Measurements from ENCODE around the gene SMIM1.
A peak's percentile ranks its signal among the peaks of the same experiment; 100 is the strongest.
"Not testable (repeated sequence)": the region's sequence is repeated elsewhere in the genome, so short reads cannot be mapped to it uniquely, and the experiment has no call there.

Gene SMIM1

DNA sequence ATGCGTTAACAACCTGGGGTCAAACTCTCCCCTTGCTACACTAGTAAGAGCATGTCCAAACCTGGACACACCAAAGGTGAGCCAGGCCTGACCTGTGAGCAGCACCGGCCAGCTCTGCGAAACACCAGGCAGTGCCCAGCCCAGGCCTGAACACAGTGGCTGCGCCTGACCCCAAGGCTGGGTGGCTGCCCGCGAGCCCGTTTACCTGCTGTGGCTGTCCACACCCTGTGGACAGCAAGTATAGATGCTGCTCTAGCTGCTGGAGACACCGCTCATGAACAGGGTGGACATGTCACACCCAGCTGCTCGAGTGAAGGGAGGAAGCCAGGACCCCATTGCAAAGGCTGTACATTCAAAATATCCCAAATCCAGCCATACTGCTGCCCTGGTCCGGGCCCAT, 27.9 kb upstream of the SMIM1 start:
- no peak overlapping the region for H3K4me3 ChIP-seq (ENCODE audit: low read length)
- DNase-seq (ENCODE audit: low read depth): no peak
- TF ChIP-seq, protein P1, sequence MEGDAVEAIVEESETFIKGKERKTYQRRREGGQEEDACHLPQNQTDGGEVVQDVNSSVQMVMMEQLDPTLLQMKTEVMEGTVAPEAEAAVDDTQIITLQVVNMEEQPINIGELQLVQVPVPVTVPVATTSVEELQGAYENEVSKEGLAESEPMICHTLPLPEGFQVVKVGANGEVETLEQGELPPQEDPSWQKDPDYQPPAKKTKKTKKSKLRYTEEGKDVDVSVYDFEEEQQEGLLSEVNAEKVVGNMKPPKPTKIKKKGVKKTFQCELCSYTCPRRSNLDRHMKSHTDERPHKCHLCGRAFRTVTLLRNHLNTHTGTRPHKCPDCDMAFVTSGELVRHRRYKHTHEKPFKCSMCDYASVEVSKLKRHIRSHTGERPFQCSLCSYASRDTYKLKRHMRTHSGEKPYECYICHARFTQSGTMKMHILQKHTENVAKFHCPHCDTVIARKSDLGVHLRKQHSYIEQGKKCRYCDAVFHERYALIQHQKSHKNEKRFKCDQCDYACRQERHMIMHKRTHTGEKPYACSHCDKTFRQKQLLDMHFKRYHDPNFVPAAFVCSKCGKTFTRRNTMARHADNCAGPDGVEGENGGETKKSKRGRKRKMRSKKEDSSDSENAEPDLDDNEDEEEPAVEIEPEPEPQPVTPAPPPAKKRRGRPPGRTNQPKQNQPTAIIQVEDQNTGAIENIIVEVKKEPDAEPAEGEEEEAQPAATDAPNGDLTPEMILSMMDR (conservative IDR thresholded peaks at IDR 0.05; ENCODE audit: low read depth, low read length): no peak

DNA sequence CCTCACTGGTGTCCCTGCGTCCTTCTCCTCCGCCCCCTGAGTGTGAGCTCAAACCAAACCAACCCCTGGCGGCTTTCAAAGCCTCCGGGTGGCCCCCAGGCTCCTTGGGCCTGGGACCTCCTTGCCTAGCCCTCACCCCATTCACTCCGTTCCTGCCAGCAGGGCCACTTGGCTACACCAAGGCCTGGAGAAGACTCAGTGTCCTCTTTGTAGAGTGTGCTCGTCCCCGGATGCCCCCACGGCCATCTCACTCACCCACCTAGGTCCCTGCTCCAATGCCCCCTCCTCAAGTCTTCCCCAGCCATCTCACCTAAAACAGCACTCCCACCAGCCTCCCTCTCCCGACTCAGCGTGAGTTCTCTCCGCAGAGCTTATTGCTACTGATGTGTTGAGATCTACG, 27.5 kb upstream of the SMIM1 start:
- TF ChIP-seq, protein P1 (conservative IDR thresholded peaks at IDR 0.05; ENCODE audit: low read depth, low read length): no peak
- DNase-seq (ENCODE audit: low read depth): no peak
- H3K4me3 ChIP-seq (ENCODE audit: low read length): no peak overlapping the region

DNA sequence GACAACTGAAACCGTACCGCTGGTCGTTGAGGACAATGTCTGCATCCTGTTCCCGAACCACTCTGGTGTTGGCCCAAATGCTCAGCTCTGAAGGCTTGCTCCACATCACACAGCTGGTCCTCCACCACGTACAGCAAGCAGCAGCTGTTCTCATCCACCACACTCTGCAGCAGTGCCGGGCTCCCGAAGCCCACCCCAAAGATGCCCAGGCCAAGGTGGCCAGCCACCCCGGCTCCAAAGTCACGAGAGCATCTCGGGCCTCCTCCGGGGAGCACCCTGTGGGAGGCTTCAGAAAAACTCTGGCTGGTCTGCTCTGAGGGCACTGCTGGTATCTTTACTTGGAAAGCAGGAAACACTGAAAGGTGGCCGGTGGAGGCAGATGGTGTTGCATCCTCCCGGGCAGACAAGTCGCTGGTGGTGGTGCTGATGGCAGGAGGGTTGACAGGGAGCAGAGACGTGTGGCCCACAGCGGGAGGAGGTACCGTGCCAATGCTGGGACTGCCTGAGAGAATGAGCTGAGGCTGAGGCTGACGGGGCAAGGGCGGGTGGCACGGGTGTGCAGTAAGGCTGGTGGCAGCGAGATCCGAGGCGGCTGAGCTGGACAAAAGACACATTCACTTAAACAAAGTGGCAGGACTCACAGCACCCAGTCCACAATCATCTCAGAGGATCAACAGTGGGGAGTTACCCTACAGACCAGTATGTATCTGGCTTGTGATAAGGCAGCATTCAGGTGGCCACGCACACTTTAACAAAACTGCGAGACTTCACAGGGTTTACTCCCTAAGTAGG, 26.8 kb upstream of the SMIM1 start:
- DNase-seq (ENCODE audit: low read depth): no peak
- H3K4me3 ChIP-seq (ENCODE audit: low read length): peak overlapping the region; percentile 68
- TF ChIP-seq, protein P1 (conservative IDR thresholded peaks at IDR 0.05; ENCODE audit: low read depth, low read length): no peak

DNA sequence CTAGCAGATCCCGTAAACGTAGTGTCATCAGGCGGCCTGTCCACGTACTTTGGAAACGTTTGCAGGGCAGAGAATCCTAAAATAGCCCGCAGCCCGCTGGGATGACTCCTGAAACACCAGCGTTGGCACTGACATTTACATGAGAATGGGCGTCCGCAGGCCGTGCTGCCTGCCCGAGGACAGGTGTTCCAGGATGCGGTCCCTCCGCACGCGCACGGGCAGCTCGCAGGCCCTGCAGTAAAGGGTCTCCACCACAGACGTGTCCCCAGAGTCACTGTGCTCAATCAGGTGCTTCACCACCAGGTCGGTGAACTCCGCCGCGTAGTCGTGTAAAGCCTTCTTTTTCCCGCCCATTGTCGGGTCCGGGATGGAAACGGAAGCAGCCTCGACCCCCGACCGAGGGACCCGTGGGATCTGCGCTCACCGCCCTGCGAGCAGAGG, 26.1 kb upstream of the SMIM1 start:
- DNase-seq (ENCODE audit: low read depth): no peak
- TF ChIP-seq, protein P1 (conservative IDR thresholded peaks at IDR 0.05; ENCODE audit: low read depth, low read length): no peak
- peak overlapping the region; percentile 68 for H3K4me3 ChIP-seq (ENCODE audit: low read length)

DNA sequence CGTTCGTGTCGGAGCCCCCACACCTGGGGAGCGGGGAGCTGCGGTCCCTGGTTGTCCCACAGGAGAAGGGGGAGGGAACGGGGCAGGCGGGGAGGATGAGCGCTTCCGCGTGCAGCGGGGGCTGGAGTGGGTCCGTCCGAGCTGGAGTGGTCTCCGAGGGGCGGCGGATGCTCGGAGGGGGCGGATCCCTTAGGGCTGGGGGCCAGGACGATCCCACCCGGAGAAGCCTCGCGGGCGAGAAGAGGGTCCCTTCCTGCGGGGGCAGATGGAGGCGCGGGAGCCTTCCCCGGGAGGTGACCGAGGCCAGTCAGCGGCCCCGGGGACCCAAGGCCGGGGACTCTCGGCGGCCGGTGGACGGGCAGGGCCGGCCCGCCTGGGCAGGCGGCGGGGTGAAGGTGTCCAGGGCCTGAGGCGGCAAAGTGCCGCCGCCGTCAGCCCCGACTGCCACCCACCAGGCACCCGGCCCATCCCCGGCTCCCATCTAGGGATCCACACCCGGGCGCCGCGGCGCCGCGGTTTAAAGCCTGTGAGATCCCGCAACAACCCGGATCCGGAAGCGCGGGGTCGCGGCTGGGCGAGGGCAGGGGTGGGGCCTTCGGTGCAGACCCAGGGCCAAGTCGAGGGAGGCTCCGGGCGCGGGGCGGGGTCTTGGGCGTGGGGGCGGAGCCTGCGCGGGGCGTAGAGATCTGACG, 25.6 kb upstream of the SMIM1 start:
- peak overlapping the region; percentile 68 for H3K4me3 ChIP-seq (ENCODE audit: low read length)
- TF ChIP-seq, protein P1 (conservative IDR thresholded peaks at IDR 0.05; ENCODE audit: low read depth, low read length): no peak
- DNase-seq (ENCODE audit: low read depth): peak; percentile 26

DNA sequence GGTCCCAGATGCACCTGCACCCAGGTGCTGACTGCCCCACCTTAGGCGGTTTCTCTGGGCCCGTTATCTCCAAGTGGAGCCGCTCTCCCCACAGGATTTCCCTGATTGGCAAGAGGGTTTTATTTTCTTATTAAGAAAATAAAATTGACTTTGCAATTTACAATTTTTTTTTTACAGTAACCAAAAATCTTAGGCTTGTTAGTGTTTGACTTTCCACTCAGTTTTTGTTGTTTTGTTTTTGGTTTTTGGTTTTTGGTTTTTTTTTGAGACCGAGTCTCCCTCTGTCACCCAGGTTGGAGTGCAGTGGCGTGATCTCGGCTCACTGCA, 25.1 kb upstream of the SMIM1 start:
- TF ChIP-seq, protein P1 (conservative IDR thresholded peaks at IDR 0.05; ENCODE audit: low read depth, low read length): no peak
- no peak for DNase-seq (ENCODE audit: low read depth)
- H3K4me3 ChIP-seq (ENCODE audit: low read length): peak overlapping the region; percentile 68

DNA sequence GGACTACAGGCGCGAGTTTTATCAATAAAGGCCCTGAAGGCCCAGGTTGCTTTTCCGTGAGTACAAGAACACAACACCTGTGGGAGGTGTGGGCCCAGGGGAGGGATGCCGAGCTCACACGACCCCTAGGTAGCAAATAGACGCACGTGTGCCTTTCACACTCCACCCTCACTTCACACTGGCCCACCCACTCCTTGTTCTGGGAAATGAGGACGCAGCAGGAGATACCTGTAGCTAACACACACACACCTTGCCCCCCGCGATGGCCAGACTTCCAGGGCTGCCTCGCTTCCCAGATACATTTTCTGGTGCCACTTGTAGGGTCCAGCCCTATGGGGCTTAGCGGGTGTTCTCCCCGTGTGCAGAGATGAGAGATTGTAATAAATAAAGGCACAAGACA, 24.6 kb upstream of the SMIM1 start:
- TF ChIP-seq, protein P1 (conservative IDR thresholded peaks at IDR 0.05; ENCODE audit: low read depth, low read length): no peak
- no peak for DNase-seq (ENCODE audit: low read depth)
- no peak overlapping the region for H3K4me3 ChIP-seq (ENCODE audit: low read length)

DNA sequence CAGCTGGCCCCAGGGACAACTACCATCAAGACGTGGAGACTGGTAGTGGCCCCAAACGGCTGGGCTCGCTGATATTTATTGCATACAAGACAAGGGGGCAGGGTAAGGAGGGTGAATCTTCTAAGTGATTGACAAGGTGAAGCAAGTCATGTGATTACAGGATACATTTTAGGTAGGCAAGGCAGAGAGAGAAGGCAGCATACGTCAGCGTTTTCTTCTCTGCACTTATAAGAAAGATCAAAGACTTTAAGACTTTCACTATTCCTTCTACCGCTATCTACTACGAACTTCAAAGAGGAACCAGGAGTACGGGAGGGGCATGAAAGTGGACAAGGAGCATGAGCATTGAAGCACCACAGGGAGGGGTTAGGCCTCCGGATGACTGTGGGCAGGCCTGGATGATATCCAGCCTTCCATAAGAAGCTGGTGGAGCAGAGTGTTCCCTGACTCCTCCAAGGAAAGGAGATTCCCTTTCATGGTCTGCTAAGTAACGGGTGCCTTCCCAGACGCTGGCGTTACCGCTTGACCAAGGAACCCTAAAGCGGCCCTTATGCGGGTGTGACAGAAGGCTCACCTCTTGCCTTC, 24.1 kb upstream of the SMIM1 start:
- H3K4me3 ChIP-seq (ENCODE audit: low read length); DNase-seq (ENCODE audit: low read depth): not testable (repeated sequence)

Measured in retinal pigment epithelial cell (primary cell).